ENCODE results near the gene ZNF155.
A peak's percentile ranks its signal among the peaks of the same experiment; 100 is the strongest.

ZNF155 gene

GRCh38 chr19:44002566-44003460, 18.8 kb downstream of the ZNF155 start, which contains the start of gene ZNF230:
Gene ZNF230, plus strand, starts transcription at chr19:44002957. Its CDS starts 4,122 bp downstream, at chr19:44007079.
- TF ChIP-seq POLR2AphosphoS5 (IDR thresholded peaks at IDR 0.05; ENCODE audit: low read depth, low read length) (peak; percentile 60; the same call in 1 of the 2 replicates), SPI1 (IDR thresholded peaks at IDR 0.05; ENCODE audit: low read depth, low read length) (peak; percentile 80), POU2F2 (IDR thresholded peaks at IDR 0.05; ENCODE audit: low read depth, low read length) (peak; percentile 11; the same call in 1 of the 2 replicates), PAX5 (IDR thresholded peaks at IDR 0.05; ENCODE audit: insufficient read depth, low read length, severe bottlenecking) (no peak), POLR2A (IDR thresholded peaks at IDR 0.05; ENCODE audit: low read depth, low read length) (no peak; the same call in 1 of the 2 replicates), TAF1 (IDR thresholded peaks at IDR 0.05; ENCODE audit: low read depth, low read length) (peak; percentile 19; the same call in 1 of the 2 replicates)
- peak; percentile 96 for FAIRE-seq
- peak; percentile 55 for DNase-seq (ENCODE audit: insufficient read length, low spot score)

DNA sequence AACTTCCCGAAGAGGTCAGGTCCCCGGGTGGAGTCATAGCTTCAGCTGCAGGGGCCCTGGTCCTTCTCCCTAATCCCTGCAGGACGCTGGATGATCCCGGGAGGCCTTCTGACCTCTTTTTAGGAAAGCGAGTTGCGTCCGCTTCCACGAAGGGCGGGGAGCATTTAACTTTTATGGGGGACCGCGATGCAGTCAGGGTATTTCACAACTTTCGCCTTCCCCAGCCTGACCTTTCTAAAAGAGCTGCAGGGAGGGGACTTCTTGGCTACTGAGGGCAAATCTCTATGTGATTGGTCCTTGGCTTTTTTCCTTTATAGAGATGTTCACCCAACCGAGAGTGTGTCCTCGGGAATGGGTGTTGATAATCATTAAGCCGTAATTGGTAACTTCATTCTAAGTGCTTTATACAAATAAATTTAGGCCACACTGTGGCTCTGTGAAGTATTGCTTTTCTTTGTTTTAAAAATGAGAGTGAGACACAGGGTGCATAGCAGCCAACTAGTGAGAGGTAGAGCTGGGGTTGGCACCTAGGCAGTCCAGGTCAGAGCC, 19.5 kb downstream of the ZNF155 start:
- peak; percentile 64 for FAIRE-seq
- TF ChIP-seq POLR2A (IDR thresholded peaks at IDR 0.05; ENCODE audit: low read depth, low read length) (no peak), POLR2AphosphoS5 (IDR thresholded peaks at IDR 0.05; ENCODE audit: low read depth, low read length) (no peak), TAF1 (IDR thresholded peaks at IDR 0.05; ENCODE audit: low read depth, low read length) (no peak), POU2F2 (IDR thresholded peaks at IDR 0.05; ENCODE audit: low read depth, low read length) (no peak)
- DNase-seq (ENCODE audit: insufficient read length, low spot score), result no peak

DNA sequence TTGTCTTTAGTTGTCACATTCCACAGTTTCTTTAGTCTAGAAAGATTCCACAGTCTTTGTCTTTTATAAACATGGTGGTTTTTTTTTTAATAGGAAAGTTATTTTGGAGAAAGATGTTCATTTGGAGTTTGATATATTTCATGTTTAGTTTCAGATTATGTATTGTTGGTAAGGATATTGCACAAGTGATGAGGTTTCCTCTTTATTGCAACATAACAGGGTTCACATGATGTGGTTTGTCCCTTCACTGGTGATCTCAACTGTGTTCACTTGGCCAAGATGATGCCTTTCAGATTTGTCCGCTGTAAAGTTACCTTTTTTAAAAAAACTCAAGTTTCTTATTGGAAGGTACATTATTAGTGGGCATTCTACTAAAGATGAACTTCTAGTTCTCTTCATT, 22.0 kb downstream of the ZNF155 start:
- FAIRE-seq (no peak), DNase-seq (ENCODE audit: insufficient read length, low spot score) (no peak)

GRCh38 chr19:44007473-44007872, 23.5 kb downstream of the ZNF155 start:
- FAIRE-seq (no peak), DNase-seq (ENCODE audit: insufficient read length, low spot score) (no peak)
- no peak for TF ChIP-seq TAF1 (IDR thresholded peaks at IDR 0.05; ENCODE audit: low read depth, low read length)
- no peak for TF ChIP-seq POU2F2 (IDR thresholded peaks at IDR 0.05; ENCODE audit: low read depth, low read length)
- TF ChIP-seq POLR2A (IDR thresholded peaks at IDR 0.05; ENCODE audit: low read depth, low read length), result no peak
- TF ChIP-seq SPI1 (IDR thresholded peaks at IDR 0.05; ENCODE audit: low read depth, low read length), result no peak
- TF ChIP-seq POLR2AphosphoS5 (IDR thresholded peaks at IDR 0.05; ENCODE audit: low read depth, low read length), result no peak
- TF ChIP-seq PAX5 (IDR thresholded peaks at IDR 0.05; ENCODE audit: insufficient read depth, low read length, severe bottlenecking), result no peak

More for the DNA sequence above, 22.0 kb downstream of the ZNF155 start:
- no peak for TF ChIP-seq SPI1 (IDR thresholded peaks at IDR 0.05; ENCODE audit: low read depth, low read length)
- no peak for TF ChIP-seq POLR2A (IDR thresholded peaks at IDR 0.05; ENCODE audit: low read depth, low read length)
- TF ChIP-seq POU2F2 (IDR thresholded peaks at IDR 0.05; ENCODE audit: low read depth, low read length), result no peak
- TF ChIP-seq TAF1 (IDR thresholded peaks at IDR 0.05; ENCODE audit: low read depth, low read length), result no peak
- no peak for TF ChIP-seq PAX5 (IDR thresholded peaks at IDR 0.05; ENCODE audit: insufficient read depth, low read length, severe bottlenecking)
- no peak for TF ChIP-seq POLR2AphosphoS5 (IDR thresholded peaks at IDR 0.05; ENCODE audit: low read depth, low read length)

DNA sequence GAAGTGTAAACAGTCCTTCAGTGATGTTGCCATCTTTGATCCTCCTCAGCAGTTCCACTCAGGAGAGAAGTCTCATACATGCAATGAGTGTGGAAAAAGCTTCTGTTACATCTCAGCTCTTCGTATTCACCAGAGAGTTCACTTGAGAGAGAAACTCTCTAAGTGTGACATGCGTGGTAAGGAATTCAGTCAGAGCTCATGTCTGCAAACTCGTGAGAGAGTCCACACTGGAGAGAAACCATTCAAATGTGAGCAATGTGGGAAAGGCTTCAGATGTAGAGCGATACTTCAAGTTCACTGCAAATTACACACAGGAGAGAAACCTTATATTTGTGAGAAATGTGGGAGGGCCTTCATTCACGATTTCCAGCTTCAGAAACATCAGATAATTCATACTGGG, 26.5 kb downstream of the ZNF155 start:
- DNase-seq (ENCODE audit: insufficient read length, low spot score) (no peak), FAIRE-seq (no peak)
- no peak for TF ChIP-seq PAX5 (IDR thresholded peaks at IDR 0.05; ENCODE audit: insufficient read depth, low read length, severe bottlenecking)
- TF ChIP-seq POU2F2 (IDR thresholded peaks at IDR 0.05; ENCODE audit: low read depth, low read length), result no peak

DNA sequence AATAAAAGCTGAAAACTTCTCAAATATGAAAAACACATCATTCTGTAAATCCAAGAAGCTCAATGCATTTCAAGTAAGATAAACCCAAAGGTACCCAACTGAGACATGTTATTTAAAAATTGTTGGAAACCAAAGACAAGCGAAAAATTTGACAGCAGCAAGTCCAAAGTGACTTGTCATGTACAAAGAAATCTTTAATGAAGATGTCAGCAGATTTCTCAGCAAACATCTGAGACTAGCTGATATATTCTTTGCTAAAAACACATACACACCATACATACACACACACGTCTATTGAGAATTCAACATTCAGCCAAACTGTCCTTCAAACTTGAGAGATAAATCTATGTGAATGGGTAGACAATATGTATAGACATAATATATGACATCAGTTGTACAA, 35.5 kb downstream of the ZNF155 start:
- TF ChIP-seq PAX5 (IDR thresholded peaks at IDR 0.05; ENCODE audit: insufficient read depth, low read length, severe bottlenecking), result no peak
- DNase-seq (ENCODE audit: insufficient read length, low spot score), result no peak
- no peak for FAIRE-seq

- TF ChIP-seq SPI1 (IDR thresholded peaks at IDR 0.05; ENCODE audit: low read depth, low read length) (no peak), POLR2A (IDR thresholded peaks at IDR 0.05; ENCODE audit: low read depth, low read length) (no peak), TAF1 (IDR thresholded peaks at IDR 0.05; ENCODE audit: low read depth, low read length) (no peak), POU2F2 (IDR thresholded peaks at IDR 0.05; ENCODE audit: low read depth, low read length) (no peak), PAX5 (IDR thresholded peaks at IDR 0.05; ENCODE audit: insufficient read depth, low read length, severe bottlenecking) (no peak), POLR2AphosphoS5 (IDR thresholded peaks at IDR 0.05; ENCODE audit: low read depth, low read length) (no peak)
- no peak for FAIRE-seq
- DNase-seq (ENCODE audit: insufficient read length, low spot score), result no peak
These were observed 37.2 kb downstream of the ZNF155 start for GRCh38 chr19:44021221-44021620.

- DNase-seq (ENCODE audit: insufficient read length, low spot score) (no peak), FAIRE-seq (peak; percentile 89)
- TF ChIP-seq PAX5 (IDR thresholded peaks at IDR 0.05; ENCODE audit: insufficient read depth, low read length, severe bottlenecking), result no peak
- no peak for TF ChIP-seq POLR2AphosphoS5 (IDR thresholded peaks at IDR 0.05; ENCODE audit: low read depth, low read length)
- no peak for TF ChIP-seq POLR2A (IDR thresholded peaks at IDR 0.05; ENCODE audit: low read depth, low read length)
- TF ChIP-seq SPI1 (IDR thresholded peaks at IDR 0.05; ENCODE audit: low read depth, low read length), result no peak
These were observed 40.9 kb downstream of the ZNF155 start for GRCh38 chr19:44024900-44025216.

- peak; percentile 33 for DNase-seq (ENCODE audit: insufficient read length, low spot score)
- peak; percentile 66 for FAIRE-seq
- no peak for TF ChIP-seq POU2F2 (IDR thresholded peaks at IDR 0.05; ENCODE audit: low read depth, low read length)
- no peak for TF ChIP-seq TAF1 (IDR thresholded peaks at IDR 0.05; ENCODE audit: low read depth, low read length)
- TF ChIP-seq POLR2A (IDR thresholded peaks at IDR 0.05; ENCODE audit: low read depth, low read length), result peak; percentile 21; the same call in 1 of the 2 replicates
- peak; percentile 55 for TF ChIP-seq SPI1 (IDR thresholded peaks at IDR 0.05; ENCODE audit: low read depth, low read length)
- TF ChIP-seq POLR2AphosphoS5 (IDR thresholded peaks at IDR 0.05; ENCODE audit: low read depth, low read length), result no peak
- TF ChIP-seq PAX5 (IDR thresholded peaks at IDR 0.05; ENCODE audit: insufficient read depth, low read length, severe bottlenecking), result no peak
These were observed 41.4 kb downstream of the ZNF155 start, which contains the start of gene ZNF222 for GRCh38 chr19:44025217-44025936. Gene ZNF222, plus strand, starts transcription at chr19:44025379. Its CDS starts 58 bp downstream, at chr19:44025437.
